Measurements from ENCODE around the gene APBB2.

APBB2 gene

DNA sequence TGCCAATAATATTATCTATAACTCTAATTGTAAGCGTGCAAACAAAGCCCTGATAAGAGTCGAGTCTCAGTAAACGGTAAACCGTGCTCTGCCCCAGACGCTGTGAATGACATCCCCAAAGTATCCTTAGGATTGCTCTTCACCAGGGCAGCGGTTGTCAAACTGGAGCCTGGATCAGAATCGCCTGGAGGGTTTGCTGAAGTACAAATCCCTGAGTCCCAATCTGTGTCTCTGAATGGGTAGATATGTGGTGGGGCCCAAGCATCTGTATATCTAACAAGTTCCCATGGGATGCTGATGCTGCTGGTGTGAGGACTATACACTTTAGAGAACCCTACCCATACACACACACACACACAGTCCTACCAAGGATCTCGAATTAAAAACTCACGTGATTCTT is 813 bp upstream of the APBB2 start:
- no peak for DNase-seq

DNA sequence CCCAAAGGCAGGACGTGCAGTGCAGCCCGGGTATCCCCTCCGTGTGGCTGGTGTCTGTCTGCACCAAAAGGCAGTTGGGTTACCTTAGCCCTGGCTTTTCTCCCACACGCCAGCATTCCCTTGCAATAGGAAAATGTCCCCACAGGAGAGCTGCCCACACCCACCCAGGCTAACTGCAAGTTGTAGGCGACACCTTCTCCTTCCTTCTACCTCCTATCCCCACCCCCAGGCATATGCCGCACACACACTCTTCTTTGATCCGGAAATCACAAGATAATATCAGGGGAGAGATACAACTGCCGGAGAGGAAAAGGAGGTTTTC is 444 bp upstream of the APBB2 start:
- DNase-seq, result no peak

DNA sequence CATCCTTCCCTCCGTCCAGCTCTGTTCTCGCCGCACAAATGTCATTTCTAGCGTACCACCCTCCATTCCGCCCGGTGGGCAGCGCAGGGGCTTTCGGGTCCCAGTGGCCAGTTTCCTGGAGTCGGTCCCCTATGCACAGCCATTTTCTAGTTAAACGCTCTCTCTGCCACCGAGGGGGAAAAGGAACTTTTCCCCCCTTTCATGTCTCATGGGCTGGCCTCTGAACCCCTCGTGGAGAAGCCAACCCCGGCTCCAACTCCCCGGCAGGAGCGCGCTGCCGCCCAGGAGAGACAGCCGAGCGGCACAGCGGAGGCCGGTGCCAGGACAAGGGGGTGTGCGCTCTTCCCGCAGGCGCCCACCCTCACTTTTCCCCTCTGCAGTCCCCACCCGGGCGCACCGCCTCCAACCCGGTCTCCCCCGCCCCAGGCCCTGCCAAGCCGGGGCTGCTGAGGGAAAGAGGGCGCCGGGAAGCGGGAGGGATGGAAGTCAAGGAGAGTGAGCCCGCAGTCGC is 662 bp downstream of the APBB2 start:
- no peak for DNase-seq

DNA sequence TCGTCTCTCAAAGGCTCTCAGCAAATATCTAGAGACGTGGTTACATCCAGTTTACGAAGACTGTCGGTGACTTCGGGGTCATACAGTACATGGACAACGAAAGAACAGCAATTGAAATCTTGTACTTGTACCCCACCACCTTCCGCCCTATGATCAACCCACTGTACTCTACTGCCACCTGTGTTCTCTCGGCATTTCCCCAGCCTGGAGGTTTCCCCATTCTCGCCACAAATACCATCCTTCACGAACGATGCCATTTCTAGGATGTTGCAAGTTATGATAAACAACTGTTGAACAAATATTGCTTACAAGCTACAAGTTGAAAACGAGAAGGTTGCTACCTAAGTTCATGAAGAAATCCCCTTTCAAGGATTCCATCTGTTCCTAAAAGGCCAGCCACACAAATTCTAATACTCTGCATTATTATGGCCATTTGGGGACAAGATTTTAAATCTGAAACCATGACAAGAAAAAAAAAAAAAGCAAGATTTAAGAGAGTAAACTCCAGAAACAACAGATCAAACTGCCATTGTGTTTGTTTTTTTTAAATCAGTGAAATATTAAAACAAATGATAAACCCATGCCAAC is 1.6 kb downstream of the APBB2 start:
- no peak for DNase-seq

DNA sequence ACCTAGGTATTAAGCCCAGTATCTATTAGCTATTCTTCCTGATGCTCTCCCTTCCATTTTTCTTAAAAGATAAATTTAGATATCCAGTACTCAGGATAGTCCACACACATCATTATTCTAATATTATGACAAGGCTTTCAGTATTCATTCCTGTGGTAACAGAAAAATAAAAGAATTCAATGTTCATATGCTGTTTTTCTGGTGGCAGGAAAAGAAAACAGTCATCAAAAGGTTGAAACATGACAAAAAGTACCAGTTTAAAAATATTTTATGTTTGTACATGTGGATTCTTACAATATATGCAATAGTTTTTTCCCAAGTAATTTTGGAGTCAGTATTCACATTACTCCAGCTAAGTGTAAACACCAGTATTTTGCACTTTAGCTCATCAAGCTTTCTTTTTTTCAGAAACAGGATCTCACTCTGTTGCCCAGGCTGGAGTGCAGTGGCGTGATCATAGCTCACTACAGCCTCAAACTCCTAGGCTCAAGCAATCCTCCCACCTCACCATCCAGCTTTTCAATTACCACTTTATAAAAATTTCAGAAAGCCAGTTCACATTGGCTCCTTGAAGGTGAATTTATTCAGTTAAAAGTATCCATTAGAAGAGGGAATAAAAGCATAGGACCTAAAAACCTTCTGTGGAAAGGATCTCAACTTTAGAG is 2.3 kb downstream of the APBB2 start:
- no peak for DNase-seq

DNA sequence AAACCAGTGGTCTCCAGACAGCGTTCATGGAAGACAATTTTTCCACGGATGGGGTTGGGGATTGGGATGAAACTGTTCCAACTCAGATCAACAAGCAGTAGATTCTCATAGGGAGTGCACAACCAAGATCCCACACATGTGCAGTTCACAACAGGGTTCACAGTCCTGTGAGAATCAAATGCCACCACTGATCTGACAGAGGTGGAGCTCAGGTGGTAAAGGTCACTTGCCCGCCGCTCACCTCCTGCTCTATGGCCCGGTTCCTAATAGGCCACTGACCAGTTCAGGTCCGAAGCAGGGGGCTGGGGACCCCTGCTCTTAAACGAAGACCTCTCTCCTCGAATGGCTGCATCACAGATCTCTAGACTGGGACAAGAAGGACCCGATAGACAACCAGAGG is 4.4 kb downstream of the APBB2 start:
- DNase-seq, result no peak

DNA sequence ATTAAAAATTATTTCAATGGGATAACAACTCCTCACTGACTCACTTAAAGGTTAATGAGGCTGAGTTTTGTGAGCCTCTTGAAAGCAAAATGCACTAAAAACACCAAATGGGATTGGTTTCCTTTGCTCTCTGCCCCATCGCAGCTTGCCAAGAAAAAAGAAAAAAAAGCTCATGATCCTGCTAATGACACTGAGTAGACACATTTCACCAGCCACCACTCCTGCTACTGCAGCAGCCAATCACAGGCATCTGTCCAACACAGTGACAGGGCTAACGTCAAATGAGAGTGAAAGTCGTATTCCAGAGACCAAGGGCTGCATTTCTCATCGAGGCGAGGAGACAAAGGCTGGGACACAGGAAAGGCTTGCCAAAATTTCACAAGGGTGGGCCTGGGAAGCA is 5.2 kb downstream of the APBB2 start:
- DNase-seq, result no peak

DNA sequence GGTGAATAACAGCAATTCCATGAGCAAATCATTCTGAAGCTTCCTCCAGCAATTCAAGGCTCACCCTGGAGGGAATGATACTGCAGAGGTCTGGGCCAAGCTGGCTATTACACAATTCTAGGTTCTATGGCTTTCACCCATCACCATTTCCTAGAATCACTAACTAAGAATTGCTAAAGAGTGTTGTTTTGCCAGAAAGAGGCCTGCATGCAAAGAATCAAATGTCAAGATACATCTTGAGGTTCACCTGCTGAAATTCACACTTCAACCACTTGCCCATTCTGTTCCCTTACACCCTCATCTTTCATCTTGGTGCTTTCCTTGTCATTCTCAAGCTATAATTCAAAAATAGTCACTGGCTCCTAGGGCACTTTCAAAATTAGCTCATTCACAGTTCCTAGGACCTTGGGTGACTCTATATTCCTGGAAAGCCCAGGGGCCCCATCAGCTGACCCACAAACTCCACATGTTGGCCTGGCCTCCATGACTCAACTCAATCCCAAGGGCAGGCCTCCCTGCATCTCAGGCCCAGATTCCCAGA is 7.0 kb downstream of the APBB2 start:
- no peak for DNase-seq

DNA sequence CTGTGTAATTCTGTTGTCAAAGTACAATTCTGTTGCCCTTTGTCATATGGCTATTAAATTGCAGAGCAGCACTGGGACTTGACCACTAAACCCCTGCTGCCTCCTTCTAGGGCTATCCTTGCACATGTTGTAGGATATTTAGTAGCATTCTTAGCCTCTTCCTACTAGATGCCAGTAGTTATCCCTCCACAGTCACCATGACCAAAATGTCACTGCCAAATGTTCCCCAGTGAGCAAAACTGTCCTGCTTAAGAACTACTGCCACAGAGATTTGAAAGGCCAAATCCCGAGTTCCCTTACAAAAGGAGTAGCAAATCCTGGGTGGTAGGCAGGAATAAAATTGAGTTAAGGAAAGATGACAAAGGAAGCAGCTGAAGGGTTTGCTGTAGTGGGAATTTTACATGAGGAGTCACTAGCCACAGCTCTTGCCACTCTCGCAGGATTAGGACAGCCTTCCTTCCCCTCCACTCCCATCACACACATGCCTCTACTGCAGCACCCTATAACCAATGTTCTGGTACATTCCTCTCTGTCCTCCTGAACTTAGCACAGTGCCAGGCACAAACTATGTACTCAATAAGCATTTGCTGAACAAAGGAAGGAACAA is 8.4 kb downstream of the APBB2 start:
- DNase-seq, result no peak

DNA sequence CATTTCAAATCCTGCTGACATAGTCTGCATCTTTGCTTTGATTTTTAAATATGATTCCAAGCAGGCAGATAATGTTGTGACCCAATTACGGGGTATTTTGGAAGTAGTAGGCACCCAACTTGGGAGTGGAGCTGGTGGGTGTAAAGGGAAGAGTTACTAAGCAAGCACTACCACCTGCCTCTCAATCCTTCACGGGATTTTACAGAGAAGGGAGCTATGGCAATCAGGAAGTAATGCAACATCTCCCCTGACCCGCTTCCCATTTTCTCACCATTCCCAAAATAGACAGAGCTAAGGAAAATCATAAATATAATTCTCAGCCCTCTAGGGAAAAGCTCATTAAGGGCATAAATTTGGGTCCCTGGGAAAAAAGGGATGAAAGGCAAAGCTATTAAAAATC is 9.2 kb downstream of the APBB2 start:
- no peak for DNase-seq

DNA sequence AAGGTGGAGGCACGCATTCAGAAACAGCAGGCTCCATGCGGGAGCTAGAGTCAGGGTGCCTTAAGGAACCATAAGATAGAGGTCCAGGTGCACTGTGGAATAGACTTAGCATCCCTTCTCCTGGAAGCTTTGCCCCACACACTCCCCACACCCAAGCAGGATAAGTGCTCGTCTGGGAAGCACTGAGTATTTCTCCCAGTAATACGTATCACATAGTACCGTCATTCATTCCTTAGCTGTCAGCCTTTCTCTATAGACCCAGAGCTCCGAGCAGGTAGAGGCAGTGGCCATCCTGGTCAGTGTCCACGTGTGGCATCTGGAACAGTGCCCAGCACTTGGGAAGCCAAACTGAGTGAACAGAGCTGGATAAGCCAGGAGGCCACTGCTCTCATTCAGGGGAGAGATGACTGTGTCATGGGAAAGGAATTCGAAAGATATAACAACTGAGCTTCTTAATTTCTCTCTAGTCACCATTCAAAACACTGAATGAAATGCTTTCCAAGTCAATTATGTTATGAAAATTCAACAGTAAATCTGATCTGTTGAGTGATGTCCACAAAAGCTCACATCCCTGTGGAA is 9.9 kb downstream of the APBB2 start:
- DNase-seq, result no peak

DNA sequence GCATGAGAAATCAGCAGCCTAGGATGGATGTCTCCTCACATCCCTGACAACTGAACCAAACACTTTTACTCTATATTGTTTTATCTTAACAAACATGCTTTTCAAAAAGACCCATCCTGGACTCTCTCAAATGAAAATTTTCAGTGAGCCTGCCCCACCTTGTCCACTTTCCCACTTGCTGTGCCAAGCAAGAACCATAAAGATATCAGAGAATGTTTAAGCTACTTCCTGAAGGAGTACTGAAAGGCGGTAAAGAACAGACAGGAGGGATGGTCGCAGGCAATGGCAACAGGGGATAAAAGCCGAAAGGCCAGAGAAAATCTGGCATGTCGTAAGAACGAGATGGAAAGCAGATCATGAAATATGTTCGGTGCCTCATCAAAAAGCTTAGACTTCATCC is 10.5 kb downstream of the APBB2 start:
- no peak for DNase-seq

DNA sequence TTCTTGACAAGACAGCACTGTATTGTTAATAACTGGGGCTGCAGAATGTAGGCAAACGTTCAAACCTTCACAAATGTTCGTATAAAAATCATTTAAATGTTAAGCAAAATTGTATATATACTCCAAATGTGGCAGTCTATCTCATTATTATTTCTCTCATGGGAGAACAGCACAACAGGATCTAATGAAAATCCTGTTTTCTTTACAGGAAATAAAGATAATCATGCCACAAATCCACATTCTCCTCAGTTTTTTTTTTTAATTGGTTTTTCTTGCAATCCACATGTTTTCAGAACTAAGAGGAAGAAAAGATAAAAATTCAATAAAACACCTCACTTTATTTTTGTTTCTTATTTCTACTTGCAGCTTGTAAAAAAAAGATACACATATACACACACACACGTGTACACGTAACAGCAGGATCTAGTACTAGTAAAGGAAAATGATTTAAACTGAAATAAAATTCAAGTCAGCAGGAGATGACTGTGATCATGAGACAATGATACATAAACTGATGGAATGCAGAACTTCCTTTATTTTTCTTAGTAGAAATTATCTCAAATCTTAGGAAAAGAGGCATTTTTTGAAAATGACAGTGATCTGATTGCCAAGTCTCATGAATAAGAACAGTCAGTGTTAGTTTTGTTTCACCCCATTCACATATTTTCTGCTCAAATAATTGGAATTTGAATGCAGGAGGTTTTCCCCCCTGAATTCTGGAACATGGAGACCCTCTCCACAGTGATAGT is 11.3 kb downstream of the APBB2 start:
- no peak for DNase-seq

DNA sequence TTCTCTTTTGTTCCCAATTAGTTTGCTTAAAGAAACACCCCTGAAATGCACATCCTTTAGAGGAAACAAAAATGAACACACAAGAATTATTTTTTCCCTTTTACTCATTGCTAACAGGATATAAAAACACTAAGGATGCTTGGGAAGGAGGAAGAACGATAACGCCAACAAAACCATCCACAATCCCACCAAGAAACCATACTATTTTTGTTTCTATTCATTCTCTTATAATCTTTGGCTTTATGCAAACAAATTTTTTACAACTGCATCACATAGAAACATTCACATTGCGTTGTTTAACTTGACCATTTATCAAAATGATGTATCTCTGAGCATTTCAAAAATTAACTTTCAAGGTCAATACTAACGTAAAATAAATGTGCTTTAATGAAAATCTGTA is 12.0 kb downstream of the APBB2 start:
- DNase-seq, result no peak

DNA sequence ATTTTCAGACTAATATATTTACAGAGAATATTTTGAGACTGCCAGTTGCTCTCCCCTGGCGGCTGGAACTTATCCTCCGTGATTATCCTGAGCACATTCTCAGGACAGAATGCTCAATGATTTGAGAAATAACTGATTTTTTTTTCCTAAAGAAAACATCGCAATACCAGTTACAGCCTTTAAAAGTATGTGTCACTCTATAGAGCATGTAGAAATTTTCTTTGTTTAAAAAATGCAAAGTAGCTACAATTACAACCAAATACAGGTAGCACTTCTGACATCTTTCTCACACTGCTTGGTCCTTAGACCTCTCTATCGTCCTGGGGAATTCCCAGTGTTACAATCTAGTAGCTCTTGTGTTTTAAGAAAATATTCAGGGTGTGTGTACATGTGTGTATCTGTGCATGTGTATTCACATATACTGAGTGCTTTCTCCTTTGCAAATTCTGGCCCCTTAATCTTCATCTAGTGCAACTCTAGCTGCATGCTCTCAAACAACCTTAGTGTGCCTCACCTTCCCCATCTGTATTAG is 13.8 kb downstream of the APBB2 start:
- DNase-seq, result no peak

DNA sequence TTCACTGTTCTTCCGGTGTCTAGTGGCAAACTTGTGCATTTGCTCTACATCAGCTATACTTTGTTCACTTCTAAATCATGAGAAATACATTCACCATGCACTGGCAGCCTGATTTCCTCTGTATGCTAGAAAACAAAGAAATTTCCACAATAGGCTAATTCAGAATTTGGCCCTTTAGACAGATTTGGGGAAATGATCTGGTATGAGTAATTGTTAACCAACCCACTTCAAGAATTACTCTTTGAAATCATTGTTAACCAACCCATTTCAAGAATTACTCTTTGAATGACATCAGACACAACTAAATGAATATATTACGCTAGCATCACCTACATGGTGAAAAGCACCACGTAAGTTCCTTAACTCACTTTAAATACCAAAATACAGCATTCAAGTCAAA is 14.6 kb downstream of the APBB2 start:
- no peak for DNase-seq

DNA sequence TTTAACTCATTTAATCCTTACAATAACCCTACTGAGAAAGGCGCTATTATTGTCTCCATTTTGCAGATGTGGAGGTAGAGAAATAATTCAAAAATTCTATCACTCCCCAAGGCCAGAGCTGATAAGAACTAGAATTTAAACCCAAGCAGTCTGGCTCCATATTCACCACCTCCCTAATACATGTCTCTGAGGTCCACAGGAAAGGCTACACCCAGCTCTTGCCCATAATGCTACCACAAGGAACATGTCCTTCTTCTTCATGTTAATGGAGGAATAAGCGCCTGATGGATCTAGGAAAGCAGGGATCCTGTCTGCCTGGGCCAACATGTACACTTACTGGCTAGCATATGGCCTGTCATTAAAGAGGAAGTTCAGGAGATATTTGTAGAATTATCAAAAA is 16.3 kb downstream of the APBB2 start:
- DNase-seq, result no peak

DNA sequence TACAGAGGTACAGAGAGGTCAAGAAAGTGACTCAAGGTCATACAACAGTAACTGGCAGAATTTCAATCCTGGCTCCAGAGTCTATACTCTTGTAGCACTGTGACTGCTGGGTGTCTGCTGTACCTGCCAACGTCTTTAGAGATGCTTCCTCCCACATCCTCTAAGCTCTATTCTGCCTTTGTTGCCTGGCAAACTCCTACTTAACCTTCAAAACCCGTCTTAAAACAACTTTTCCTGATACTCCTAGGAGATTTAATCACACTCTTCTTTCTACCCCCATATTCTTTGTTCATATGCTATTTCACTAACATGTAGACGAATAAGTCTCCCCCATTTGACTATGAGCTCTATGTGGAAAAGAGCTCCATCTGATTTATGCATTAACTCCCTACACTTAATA is 16.8 kb downstream of the APBB2 start:
- no peak for DNase-seq

DNA sequence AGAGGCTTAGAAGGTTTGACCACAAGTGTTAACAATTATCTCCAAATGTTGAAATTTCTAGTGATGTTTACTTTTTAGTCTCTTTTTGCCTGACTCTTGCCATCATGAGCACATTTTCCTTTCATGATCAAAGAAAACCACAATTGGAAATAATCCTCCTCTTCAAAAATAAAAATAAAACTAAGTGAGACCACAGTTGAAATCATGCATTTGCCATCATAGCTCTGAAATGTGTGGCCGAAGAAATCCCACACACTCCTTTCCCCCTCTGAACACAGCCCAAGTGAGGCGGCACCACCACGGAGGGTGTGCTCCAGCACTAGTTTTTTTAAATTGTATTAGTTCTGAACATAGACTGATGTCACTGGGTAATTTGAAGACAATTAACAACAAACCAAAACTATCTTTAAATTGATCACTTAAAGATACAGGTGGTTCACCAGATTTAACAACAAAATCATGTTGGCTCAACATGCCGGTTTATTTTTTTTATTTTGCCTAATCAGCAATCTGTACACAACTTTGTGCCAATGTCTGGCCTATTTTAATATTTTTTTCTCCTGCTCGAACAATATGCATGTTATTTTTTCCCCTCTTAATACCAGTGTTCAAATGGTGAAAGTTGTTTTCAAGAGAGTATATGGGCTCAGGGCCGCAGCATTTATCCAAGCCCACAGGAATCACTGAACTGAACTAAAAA is 17.6 kb downstream of the APBB2 start:
- DNase-seq, result no peak

DNA sequence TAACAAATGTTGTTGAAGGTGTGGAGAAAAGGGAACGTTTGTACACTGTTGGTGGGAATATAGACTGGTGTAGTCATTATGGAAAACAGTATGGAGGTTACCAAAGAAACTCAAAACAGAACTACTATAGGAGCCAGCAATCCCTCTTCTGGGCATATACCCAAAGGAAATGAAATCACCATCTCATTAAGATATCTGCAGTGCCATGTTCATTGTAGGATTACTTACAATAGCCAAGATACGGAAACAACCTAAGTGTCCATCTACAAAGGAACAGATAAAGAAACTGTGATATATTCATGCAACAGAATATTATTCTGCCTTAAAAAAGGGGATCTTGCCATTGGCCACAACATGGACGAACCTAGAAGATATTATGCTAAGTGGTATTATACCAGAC is 22.2 kb downstream of the APBB2 start:
- no peak for DNase-seq

DNA sequence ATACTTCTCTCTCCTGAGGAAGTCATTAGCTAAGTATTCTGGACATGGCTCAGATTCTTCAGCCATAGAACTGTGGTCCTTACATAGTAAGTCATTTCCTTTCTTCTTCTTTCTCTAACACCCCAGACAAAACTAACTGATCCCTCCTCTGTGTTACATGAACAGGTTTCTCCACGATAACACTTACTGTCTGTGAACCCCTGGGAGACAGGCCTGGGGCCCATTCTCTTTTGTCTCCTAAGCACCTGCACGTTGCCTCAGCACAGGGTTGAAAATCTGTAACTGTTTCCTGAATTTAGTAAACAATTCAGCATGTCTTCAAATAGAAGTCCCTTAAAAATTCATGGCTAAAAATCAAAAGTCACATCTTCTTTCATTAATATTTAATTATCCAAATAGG is 24.7 kb downstream of the APBB2 start:
- DNase-seq, result no peak

DNA sequence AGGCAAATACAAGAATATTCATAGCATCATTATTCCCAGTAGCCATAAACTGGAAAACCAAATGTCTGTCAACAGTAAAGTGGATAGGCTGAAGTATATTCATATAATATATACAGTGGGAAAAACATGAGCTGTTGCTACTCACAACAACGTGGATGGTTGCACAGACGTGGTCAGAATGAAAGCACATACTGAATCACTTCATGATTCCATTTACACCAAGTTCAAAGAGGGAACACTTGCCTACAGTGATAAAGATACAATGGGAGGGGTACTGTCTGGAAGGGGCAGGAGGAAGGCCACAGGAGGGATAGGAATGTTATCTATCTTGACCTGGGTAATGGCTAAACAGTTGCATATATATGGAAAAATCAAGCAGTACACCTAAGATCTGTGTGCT is 25.3 kb downstream of the APBB2 start:
- DNase-seq, result no peak

Measured in CD4-positive, alpha-beta T cell treated with Interleukin-6 for 4 hours (primary cell).